Measurements from ENCODE around the gene SMCO3.

DNA sequence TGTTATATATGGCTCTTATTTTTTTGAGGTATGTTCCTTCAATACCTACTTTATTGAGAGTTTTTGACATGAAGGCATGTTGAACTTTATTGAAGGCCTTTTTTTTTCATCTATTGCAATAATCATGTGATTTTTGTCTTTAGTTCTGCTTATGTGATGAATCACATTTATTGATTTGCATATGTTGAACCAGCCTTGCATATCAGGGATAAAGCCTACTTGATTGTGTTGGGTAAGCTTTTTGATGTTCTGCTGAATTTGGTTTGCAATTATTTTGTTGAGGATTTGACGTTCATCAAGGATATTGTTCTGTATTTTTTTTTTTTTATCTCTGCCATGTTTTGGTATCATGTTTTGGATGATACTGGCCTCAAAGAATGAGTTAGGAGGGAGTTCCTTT is 44.5 kb upstream of the SMCO3 start:
- TF ChIP-seq, protein P1, sequence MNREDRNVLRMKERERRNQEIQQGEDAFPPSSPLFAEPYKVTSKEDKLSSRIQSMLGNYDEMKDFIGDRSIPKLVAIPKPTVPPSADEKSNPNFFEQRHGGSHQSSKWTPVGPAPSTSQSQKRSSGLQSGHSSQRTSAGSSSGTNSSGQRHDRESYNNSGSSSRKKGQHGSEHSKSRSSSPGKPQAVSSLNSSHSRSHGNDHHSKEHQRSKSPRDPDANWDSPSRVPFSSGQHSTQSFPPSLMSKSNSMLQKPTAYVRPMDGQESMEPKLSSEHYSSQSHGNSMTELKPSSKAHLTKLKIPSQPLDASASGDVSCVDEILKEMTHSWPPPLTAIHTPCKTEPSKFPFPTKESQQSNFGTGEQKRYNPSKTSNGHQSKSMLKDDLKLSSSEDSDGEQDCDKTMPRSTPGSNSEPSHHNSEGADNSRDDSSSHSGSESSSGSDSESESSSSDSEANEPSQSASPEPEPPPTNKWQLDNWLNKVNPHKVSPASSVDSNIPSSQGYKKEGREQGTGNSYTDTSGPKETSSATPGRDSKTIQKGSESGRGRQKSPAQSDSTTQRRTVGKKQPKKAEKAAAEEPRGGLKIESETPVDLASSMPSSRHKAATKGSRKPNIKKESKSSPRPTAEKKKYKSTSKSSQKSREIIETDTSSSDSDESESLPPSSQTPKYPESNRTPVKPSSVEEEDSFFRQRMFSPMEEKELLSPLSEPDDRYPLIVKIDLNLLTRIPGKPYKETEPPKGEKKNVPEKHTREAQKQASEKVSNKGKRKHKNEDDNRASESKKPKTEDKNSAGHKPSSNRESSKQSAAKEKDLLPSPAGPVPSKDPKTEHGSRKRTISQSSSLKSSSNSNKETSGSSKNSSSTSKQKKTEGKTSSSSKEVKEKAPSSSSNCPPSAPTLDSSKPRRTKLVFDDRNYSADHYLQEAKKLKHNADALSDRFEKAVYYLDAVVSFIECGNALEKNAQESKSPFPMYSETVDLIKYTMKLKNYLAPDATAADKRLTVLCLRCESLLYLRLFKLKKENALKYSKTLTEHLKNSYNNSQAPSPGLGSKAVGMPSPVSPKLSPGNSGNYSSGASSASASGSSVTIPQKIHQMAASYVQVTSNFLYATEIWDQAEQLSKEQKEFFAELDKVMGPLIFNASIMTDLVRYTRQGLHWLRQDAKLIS (CRISPR knock-in tag; IDR thresholded peaks at IDR 0.05) = no peak
- no peak for TF ChIP-seq YY1 (IDR thresholded peaks at IDR 0.05; ENCODE audit: insufficient read depth, insufficient replicate concordance, low read depth, low read length)
- TF ChIP-seq NFYB (CRISPR knock-in tag; IDR thresholded peaks at IDR 0.05) = no peak
- no peak for TF ChIP-seq RAD21 (CRISPR knock-in tag; IDR thresholded peaks at IDR 0.05)
- no peak for TF ChIP-seq PCBP1 (IDR thresholded peaks at IDR 0.05; ENCODE audit: borderline replicate concordance, low read depth, low read length)
- TF ChIP-seq, protein P2, sequence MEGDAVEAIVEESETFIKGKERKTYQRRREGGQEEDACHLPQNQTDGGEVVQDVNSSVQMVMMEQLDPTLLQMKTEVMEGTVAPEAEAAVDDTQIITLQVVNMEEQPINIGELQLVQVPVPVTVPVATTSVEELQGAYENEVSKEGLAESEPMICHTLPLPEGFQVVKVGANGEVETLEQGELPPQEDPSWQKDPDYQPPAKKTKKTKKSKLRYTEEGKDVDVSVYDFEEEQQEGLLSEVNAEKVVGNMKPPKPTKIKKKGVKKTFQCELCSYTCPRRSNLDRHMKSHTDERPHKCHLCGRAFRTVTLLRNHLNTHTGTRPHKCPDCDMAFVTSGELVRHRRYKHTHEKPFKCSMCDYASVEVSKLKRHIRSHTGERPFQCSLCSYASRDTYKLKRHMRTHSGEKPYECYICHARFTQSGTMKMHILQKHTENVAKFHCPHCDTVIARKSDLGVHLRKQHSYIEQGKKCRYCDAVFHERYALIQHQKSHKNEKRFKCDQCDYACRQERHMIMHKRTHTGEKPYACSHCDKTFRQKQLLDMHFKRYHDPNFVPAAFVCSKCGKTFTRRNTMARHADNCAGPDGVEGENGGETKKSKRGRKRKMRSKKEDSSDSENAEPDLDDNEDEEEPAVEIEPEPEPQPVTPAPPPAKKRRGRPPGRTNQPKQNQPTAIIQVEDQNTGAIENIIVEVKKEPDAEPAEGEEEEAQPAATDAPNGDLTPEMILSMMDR (CRISPR knock-in tag; IDR thresholded peaks at IDR 0.05) = no peak
